ENCODE data around the gene PRKCQ. TPM values are rescaled to one million over a fixed set of nuclear protein-coding genes. Genes with fewer than 3 reads are reported as not detected.

PRKCQ gene
- total and polyA plus RNA-seq, 5 donors = 0.05 to 0.25 (median 0.20) TPM

- ATAC-seq (peak in 1 of 2 donors; percentile 53), DNase-seq (peak in 1 of 3 donors; percentile 13)
- no peaks in the 10 kb centered on the region for H3K27me3 ChIP-seq (ENCODE audit: control insufficient read depth, insufficient read depth)
- no peak overlapping the region for H3K27ac ChIP-seq (ENCODE audit: low read length)
- peaks cover 5% of the 10 kb centered on the region for H3K9me3 ChIP-seq (ENCODE audit: control insufficient read depth, low read length)
- H3K4me1 ChIP-seq (ENCODE audit: control insufficient read depth, insufficient read depth, low read length) = no peaks in the 10 kb centered on the region
- 26% methylated on average over 2 of the region's 2 CpGs for WGBS
- no peak overlapping the region for H3K4me3 ChIP-seq (ENCODE audit: low read length)
- intact Hi-C loops (cut with DNase I) = no loop called here
Measured at GRCh38 chr10:6607778-6608177, 27.7 kb upstream of the PRKCQ start.

GRCh38 chr10:6607182-6607581 is 27.1 kb upstream of the PRKCQ start:
- WGBS = 47% methylated on average over 3 of the region's 3 CpGs
- DNase-seq (no peak), ATAC-seq (no peak)
- H3K9me3 ChIP-seq (ENCODE audit: control insufficient read depth, low read length) = peaks cover 5% of the 10 kb centered on the region
- intact Hi-C loops (cut with DNase I) = no loop called here
- no peaks in the 10 kb centered on the region for H3K27me3 ChIP-seq (ENCODE audit: control insufficient read depth, insufficient read depth)
- no peaks in the 10 kb centered on the region for H3K4me1 ChIP-seq (ENCODE audit: control insufficient read depth, insufficient read depth, low read length)
- H3K27ac ChIP-seq (ENCODE audit: low read length) = no peak overlapping the region
- H3K4me3 ChIP-seq (ENCODE audit: low read length) = no peak overlapping the region

- no peak overlapping the region for H3K27ac ChIP-seq (ENCODE audit: low read length)
Measured at GRCh38 chr10:6603142-6604125, 23.4 kb upstream of the PRKCQ start.

GRCh38 chr10:6602700-6603084 is 22.6 kb upstream of the PRKCQ start:
- WGBS = 62% methylated on average over 1 of the region's 1 CpG
- no peak overlapping the region for H3K4me3 ChIP-seq (ENCODE audit: low read length)
- ATAC-seq = no peak
- intact Hi-C loops (cut with DNase I) = no loop called here
- H3K4me1 ChIP-seq (ENCODE audit: control insufficient read depth, insufficient read depth, low read length) = no peaks in the 10 kb centered on the region
- H3K27ac ChIP-seq (ENCODE audit: low read length) = no peak overlapping the region
- no peaks in the 10 kb centered on the region for H3K27me3 ChIP-seq (ENCODE audit: control insufficient read depth, insufficient read depth)
- DNase-seq = no peak
- H3K9me3 ChIP-seq (ENCODE audit: control insufficient read depth, low read length) = no peaks in the 10 kb centered on the region

More at GRCh38 chr10:6603142-6604125, 23.4 kb upstream of the PRKCQ start:
- no peak for ATAC-seq
- H3K4me3 ChIP-seq (ENCODE audit: low read length) = no peak overlapping the region
- peaks cover under 1% of the 10 kb centered on the region for H3K9me3 ChIP-seq (ENCODE audit: control insufficient read depth, low read length)
- H3K27me3 ChIP-seq (ENCODE audit: control insufficient read depth, insufficient read depth) = no peaks in the 10 kb centered on the region
- DNase-seq = no peak
- 60% methylated on average over 15 of the region's 15 CpGs for WGBS
- intact Hi-C loops (cut with DNase I) = no loop called here
- no peaks in the 10 kb centered on the region for H3K4me1 ChIP-seq (ENCODE audit: control insufficient read depth, insufficient read depth, low read length)

GRCh38 chr10:6602026-6602699 is 22.1 kb upstream of the PRKCQ start:
- H3K27ac ChIP-seq (ENCODE audit: low read length) = no peak overlapping the region
- no peak for DNase-seq
- intact Hi-C loops (cut with DNase I) = no loop called here
- 82% methylated on average over 2 of the region's 2 CpGs for WGBS
- H3K4me1 ChIP-seq (ENCODE audit: control insufficient read depth, insufficient read depth, low read length) = no peaks in the 10 kb centered on the region
- H3K4me3 ChIP-seq (ENCODE audit: low read length) = no peak overlapping the region
- ATAC-seq = no peak
- H3K27me3 ChIP-seq (ENCODE audit: control insufficient read depth, insufficient read depth) = no peaks in the 10 kb centered on the region
- no peaks in the 10 kb centered on the region for H3K9me3 ChIP-seq (ENCODE audit: control insufficient read depth, low read length)

- Histone ChIP-seq H3K27me3 (ENCODE audit: control insufficient read depth, insufficient read depth) (no peaks in the 10 kb centered on the region), H3K27ac (ENCODE audit: low read length) (no peak overlapping the region), H3K9me3 (ENCODE audit: control insufficient read depth, low read length) (no peaks in the 10 kb centered on the region), H3K4me3 (ENCODE audit: low read length) (no peak overlapping the region), H3K4me1 (ENCODE audit: control insufficient read depth, insufficient read depth, low read length) (no peaks in the 10 kb centered on the region)
- ATAC-seq = no peak
- no peak for DNase-seq
- intact Hi-C loops (cut with DNase I) = no loop called here
- WGBS = 77% methylated on average over 9 of the region's 9 CpGs
Measured at GRCh38 chr10:6601246-6601805, 21.2 kb upstream of the PRKCQ start.

DNA sequence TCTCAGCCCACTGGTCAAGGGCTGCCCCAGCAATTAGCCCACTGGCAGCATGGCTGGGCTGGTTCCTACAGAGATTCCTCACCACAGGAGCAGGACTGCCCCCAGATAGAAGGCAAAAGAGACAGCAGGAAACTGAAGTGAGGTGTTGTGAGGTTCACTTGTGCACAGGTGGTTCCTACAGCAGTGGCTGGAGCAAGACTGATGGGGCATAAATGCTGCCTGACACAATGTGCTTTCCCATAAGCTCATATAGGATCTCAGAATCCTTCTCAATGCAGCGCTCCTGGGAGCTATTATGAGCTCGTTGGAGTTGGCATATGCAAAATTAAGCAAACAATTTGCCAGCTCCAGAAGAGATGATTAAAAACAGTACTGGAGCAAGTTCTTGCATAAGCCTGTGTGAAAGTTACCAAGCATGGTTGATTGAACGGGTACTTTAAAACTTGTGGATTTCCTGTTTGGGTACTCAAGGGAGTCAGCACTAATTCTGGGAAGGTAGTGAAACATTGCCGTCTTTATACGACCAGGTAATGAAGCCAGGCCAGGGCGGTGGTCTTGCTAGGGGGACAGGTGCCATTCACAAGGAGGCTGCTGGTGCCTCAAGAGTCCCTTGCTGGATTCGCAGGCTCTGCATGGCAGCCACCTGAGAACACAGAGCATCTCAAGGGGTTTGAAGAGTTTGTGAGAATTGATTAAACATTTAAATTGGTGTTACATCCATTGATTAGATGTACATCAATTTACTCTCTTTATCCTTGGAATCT is 20.3 kb upstream of the PRKCQ start:
- intact Hi-C loops (cut with DNase I) = no loop called here
- ATAC-seq (no peak), DNase-seq (no peak)
- 78% methylated on average over 7 of the region's 7 CpGs for WGBS
- no peak overlapping the region for H3K27ac ChIP-seq (ENCODE audit: low read length)
- H3K27me3 ChIP-seq (ENCODE audit: control insufficient read depth, insufficient read depth) = no peaks in the 10 kb centered on the region
- H3K4me1 ChIP-seq (ENCODE audit: control insufficient read depth, insufficient read depth, low read length) = no peaks in the 10 kb centered on the region
- H3K4me3 ChIP-seq (ENCODE audit: low read length) = no peak overlapping the region
- no peaks in the 10 kb centered on the region for H3K9me3 ChIP-seq (ENCODE audit: control insufficient read depth, low read length)

GRCh38 chr10:6598679-6599078 is 18.6 kb upstream of the PRKCQ start:
- DNase-seq (no peak), ATAC-seq (no peak)
- Histone ChIP-seq H3K4me3 (ENCODE audit: low read length) (no peak overlapping the region), H3K9me3 (ENCODE audit: control insufficient read depth, low read length) (no peaks in the 10 kb centered on the region), H3K27me3 (ENCODE audit: control insufficient read depth, insufficient read depth) (no peaks in the 10 kb centered on the region), H3K4me1 (ENCODE audit: control insufficient read depth, insufficient read depth, low read length) (no peaks in the 10 kb centered on the region), H3K27ac (ENCODE audit: low read length) (no peak overlapping the region)
- intact Hi-C loops (cut with DNase I) = no loop called here
- 85% methylated on average over 1 of the region's 1 CpG for WGBS

- intact Hi-C loops (cut with DNase I) = no loop called here
- H3K9me3 ChIP-seq (ENCODE audit: control insufficient read depth, low read length) = no peaks in the 10 kb centered on the region
- ATAC-seq (no peak), DNase-seq (no peak)
- 77% methylated on average over 5 of the region's 5 CpGs for WGBS
- H3K4me3 ChIP-seq (ENCODE audit: low read length) = no peak overlapping the region
- H3K27ac ChIP-seq (ENCODE audit: low read length) = no peak overlapping the region
- no peaks in the 10 kb centered on the region for H3K4me1 ChIP-seq (ENCODE audit: control insufficient read depth, insufficient read depth, low read length)
- H3K27me3 ChIP-seq (ENCODE audit: control insufficient read depth, insufficient read depth) = no peaks in the 10 kb centered on the region
Measured at GRCh38 chr10:6597478-6597877, 17.4 kb upstream of the PRKCQ start.

- H3K27ac ChIP-seq (ENCODE audit: low read length) = no peak overlapping the region
- intact Hi-C loops (cut with DNase I) = no loop called here
- H3K27me3 ChIP-seq (ENCODE audit: control insufficient read depth, insufficient read depth) = no peaks in the 10 kb centered on the region
- WGBS = 77% methylated on average over 4 of the region's 4 CpGs
- H3K9me3 ChIP-seq (ENCODE audit: control insufficient read depth, low read length) = no peaks in the 10 kb centered on the region
- no peaks in the 10 kb centered on the region for H3K4me1 ChIP-seq (ENCODE audit: control insufficient read depth, insufficient read depth, low read length)
- DNase-seq = no peak
- no peak overlapping the region for H3K4me3 ChIP-seq (ENCODE audit: low read length)
- no peak for ATAC-seq
Measured at GRCh38 chr10:6595499-6595898, 15.4 kb upstream of the PRKCQ start.
